Tibial artery (tissue), 4 donors: ENCODE measurements around the gene ADAMTS18.

ENCODE experiments used
- DNase-seq, 2 donors: peaks; one replicate each; pipeline ENCODE4 v3.0.0-alpha.2; 2019
- H3K27ac ChIP-seq, 2 donors: fragments of 200-600 bp; sonication (generic) in 1 of 2; 1 replicate in 1 of 2; 2 replicates in 1 of 2; pipeline ENCODE4 v1.5.1; 2018 to 2019; ENCODE audit warnings: mild to moderate bottlenecking in 1 of 2
- H3K27me3 ChIP-seq, 2 donors: fragments of 200-600 bp; sonication (generic) in 1 of 2; one replicate each; pipeline versions ENCODE4 v1.5.1 to v1.6.0; 2016 to 2019
- H3K36me3 ChIP-seq, 3 donors: fragments of 200-600 bp; sonication (generic) in 2 of 3; one replicate each; pipeline ENCODE4 v1.5.1; 2016 to 2019; ENCODE audit warnings: mild to moderate bottlenecking in 2 of 3
- H3K4me1 ChIP-seq, 4 donors: fragments of 200-600 bp; sonication (generic) in 2 of 4; 1 replicate in 3 of 4; 2 replicates in 1 of 4; pipeline ENCODE4 v1.5.1; 2016 to 2019
- H3K4me3 ChIP-seq, 2 donors: fragments of 200-600 bp; sonication (generic) in 1 of 2; 1 replicate in 1 of 2; 2 replicates in 1 of 2; pipeline ENCODE4 v1.5.1; 2018 to 2019; ENCODE audit warnings: mild to moderate bottlenecking in 2 of 2
- H3K9me3 ChIP-seq, 3 donors: fragments of 200-600 bp; sonication (generic) in 1 of 3; one replicate each; pipeline ENCODE4 v1.5.1; 2016 to 2019
- intact Hi-C: fragments of 100-400 bp; cut with DNase I; formaldehyde crosslinking; loops from one replicate; pipeline ENCODE4 v1.15.0; 2023; ENCODE audit warnings: low total_unique reads
- TF ChIP-seq, protein P1 (sequence below), 2 experiments: fragments of 200-600 bp in 1 of 2; fragments of 450-650 bp in 1 of 2; IDR thresholded peaks; one replicate each; pipeline ENCODE4 v1.5.1; 2017 to 2019; ENCODE audit warnings: antibody characterized with exemption in 2 of 2, mild to moderate bottlenecking in 1 of 2, moderate library complexity in 1 of 2

ADAMTS18 gene

DNA sequence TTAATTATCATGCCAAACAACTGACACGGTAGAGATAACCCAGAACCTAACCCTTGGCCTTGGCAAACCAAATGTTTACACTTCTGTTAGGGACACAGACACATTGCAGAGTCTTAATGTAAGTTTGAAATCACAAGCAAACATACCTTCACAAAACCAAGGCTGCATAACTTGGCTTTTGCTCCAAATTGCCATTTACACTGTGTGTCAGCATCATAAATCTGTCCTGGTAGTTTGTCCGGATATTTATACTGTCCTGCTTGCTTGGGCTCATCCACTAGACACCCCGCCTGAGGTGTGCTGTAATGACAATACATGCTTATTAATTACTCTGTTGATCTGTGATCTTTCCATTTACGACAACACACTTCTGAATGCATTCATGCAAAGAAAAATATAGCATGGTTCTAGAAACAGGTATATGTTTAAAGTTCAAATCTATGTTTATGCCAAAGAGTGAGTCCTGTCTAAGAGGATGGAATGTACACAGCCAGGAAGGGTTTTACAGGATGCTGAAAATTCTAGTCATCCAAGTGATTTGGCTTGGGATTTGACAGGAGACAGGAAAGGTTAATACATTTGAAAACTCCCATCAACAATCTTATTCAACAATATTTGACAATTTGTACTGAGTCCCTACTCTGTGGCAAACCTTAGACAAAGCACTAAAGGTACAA lies 81.1 kb downstream of the ADAMTS18 start:
- TF ChIP-seq, protein P1, sequence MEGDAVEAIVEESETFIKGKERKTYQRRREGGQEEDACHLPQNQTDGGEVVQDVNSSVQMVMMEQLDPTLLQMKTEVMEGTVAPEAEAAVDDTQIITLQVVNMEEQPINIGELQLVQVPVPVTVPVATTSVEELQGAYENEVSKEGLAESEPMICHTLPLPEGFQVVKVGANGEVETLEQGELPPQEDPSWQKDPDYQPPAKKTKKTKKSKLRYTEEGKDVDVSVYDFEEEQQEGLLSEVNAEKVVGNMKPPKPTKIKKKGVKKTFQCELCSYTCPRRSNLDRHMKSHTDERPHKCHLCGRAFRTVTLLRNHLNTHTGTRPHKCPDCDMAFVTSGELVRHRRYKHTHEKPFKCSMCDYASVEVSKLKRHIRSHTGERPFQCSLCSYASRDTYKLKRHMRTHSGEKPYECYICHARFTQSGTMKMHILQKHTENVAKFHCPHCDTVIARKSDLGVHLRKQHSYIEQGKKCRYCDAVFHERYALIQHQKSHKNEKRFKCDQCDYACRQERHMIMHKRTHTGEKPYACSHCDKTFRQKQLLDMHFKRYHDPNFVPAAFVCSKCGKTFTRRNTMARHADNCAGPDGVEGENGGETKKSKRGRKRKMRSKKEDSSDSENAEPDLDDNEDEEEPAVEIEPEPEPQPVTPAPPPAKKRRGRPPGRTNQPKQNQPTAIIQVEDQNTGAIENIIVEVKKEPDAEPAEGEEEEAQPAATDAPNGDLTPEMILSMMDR (IDR thresholded peaks at IDR 0.05), result no peak
- Histone ChIP-seq H3K9me3 (no peaks in the 10 kb centered on the region), H3K4me3 (no peak overlapping the region), H3K27ac (no peak overlapping the region), H3K4me1 (no peaks in the 10 kb centered on the region), H3K27me3 (no peaks in the 10 kb centered on the region), H3K36me3 (no peaks in the 10 kb centered on the region)
- no peak for DNase-seq
- intact Hi-C loops, result no loop called here

DNA sequence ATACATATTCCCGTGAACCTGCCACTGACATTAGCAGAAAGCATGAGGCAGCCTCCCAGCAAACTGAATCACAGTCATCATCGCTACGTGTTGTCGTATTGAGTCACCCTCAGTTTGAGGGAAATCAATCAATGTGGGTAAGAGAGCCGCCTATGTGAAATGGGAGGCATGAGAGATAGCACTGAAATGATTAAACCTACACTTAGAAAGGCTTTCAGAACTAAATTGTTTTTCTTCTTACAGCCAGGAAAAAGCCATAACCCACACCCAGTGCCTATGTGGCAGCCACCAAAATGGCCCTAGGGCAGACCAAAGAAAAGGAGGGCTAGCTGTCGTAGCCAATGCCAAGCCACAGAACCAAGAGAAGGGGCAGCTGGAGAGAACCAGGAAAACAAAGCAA lies 90.5 kb downstream of the ADAMTS18 start:
- DNase-seq, result no peak
- intact Hi-C loops, result no loop called here
- H3K27me3 ChIP-seq, result no peaks in the 10 kb centered on the region

DNA sequence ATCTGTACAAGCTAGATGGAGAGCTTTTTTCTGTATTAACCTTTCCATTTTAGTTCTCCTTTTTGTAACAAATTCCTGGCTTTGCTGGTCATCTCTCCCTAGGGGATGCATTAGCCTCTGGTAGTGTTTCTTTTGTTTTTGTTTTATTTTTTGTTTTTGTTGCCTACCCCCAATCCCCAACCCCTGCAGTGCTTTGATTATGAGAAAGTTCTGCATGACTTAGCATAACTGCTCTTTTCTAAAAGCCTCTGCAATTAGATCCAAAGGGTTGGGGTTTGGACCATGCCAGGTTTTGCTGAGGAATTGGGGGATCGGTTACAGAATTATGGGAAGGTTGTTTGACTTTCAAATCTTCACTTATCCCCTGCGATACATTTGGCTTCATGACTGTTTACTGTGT lies 98.2 kb downstream of the ADAMTS18 start:
- no peaks in the 10 kb centered on the region for H3K36me3 ChIP-seq
- no peaks in the 10 kb centered on the region for H3K4me1 ChIP-seq
- no peak for DNase-seq
- no peaks in the 10 kb centered on the region for H3K9me3 ChIP-seq
- intact Hi-C loops, result no loop called here
- TF ChIP-seq, protein P1 (IDR thresholded peaks at IDR 0.05), result no peak
- H3K27me3 ChIP-seq, result no peaks in the 10 kb centered on the region
- H3K4me3 ChIP-seq, result no peak overlapping the region
- H3K27ac ChIP-seq, result no peak overlapping the region

More for the DNA sequence above, 90.5 kb downstream of the ADAMTS18 start:
- H3K27ac ChIP-seq, result no peak overlapping the region
- H3K9me3 ChIP-seq, result no peaks in the 10 kb centered on the region
- no peaks in the 10 kb centered on the region for H3K36me3 ChIP-seq
- H3K4me1 ChIP-seq, result no peaks in the 10 kb centered on the region
- H3K4me3 ChIP-seq, result no peak overlapping the region
- TF ChIP-seq, protein P1 (IDR thresholded peaks at IDR 0.05), result no peak

DNA sequence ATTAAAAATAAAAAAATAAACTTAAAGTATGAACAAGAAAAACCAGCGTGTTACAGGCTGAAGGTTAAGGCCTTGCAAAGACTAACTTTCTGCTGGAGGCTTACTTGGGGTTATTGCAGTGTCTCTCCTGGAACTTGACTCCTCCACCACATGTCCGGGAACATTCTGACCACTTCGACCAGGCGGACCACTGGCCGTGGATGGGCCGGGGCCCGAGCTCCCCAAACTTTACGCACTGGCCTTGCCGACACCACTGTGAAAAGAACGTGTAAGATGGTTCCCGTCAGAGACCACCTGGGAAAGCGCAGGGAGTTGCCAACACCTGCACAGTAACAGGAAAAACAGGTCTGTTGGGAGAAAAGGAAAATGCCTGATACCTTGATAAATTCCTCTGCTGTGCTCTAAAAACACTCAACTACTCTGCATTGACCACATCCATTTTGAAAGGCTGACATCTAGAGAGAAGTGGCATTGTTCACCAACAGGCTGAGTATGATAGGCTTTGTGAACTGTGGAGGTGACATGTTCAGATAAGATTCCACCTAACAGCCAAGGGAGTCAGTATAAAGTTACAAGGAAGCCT lies 99.1 kb downstream of the ADAMTS18 start:
- no peak for DNase-seq
- H3K27me3 ChIP-seq, result no peaks in the 10 kb centered on the region
- no peaks in the 10 kb centered on the region for H3K4me1 ChIP-seq
- intact Hi-C loops, result no loop called here
- TF ChIP-seq, protein P1 (IDR thresholded peaks at IDR 0.05), result no peak
- H3K36me3 ChIP-seq, result no peaks in the 10 kb centered on the region
- no peaks in the 10 kb centered on the region for H3K9me3 ChIP-seq
- H3K4me3 ChIP-seq, result no peak overlapping the region
- H3K27ac ChIP-seq, result no peak overlapping the region

DNA sequence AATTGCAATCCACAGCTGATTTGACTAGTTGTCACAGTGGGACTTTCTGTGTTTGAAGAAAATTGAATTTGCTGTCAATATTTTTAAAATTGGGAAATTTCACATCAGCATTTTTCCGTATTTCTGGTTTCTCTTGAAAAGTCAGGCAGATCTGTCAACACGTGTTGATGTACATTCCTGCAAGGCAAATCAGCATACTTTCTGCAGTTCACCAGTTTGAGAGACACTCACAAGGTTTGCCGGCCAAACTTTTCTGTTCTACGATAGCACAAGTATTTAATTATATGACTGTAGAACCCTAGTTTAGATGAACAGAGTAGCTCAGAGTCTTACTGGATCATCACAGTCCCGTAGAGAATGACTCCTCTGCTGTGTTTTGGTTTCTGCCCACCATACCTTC lies 102.0 kb downstream of the ADAMTS18 start:
- TF ChIP-seq, protein P1 (IDR thresholded peaks at IDR 0.05), result no peak
- H3K27me3 ChIP-seq, result peaks cover 0 to under 1% of the 10 kb centered on the region in 2 donors
- no peaks in the 10 kb centered on the region for H3K4me1 ChIP-seq
- no peaks in the 10 kb centered on the region for H3K36me3 ChIP-seq
- no peak for DNase-seq
- no peak overlapping the region for H3K4me3 ChIP-seq
- intact Hi-C loops, result no loop called here
- no peaks in the 10 kb centered on the region for H3K9me3 ChIP-seq
- H3K27ac ChIP-seq, result no peak overlapping the region
